Measurements from ENCODE around the gene NRCAM. TPM values are rescaled to one million over a fixed set of nuclear protein-coding genes. Genes with fewer than 3 reads are reported as not detected.

NRCAM gene
- total RNA-seq, 1 experiment from 2014 or later: 1.1 TPM

DNA sequence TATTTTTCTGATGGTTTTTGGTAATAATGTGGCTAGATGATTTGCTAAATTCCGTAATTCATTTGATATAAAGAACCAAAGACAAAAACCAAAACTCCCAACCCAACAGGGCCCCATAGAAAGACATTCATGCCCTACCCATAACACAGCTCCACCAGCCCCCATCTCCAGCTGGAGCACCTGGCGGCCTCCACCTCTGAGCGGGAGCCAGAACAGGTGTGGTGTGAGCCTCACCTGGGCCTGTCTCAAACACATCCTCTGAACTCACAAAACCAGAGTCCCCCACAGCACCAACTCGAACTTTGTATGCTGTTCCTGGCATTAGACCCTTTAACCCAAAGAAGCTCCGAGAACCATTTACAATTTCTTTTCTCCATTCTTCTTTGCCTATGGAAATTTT, 289.5 kb downstream of the NRCAM start:
- BruUV-seq (replicated peaks): no TSS peak
- intact Hi-C loops (cut with micrococcal nuclease): no loop called here
- Mint-ChIP-seq H3K4me3 (ENCODE audit: unreplicated experiment) (no peak overlapping the region), H3K27ac (ENCODE audit: low read depth, unreplicated experiment) (no peak overlapping the region), H3K27me3 (ENCODE audit: insufficient read depth, unreplicated experiment) (no peaks in the 10 kb centered on the region), H3K9me3 (ENCODE audit: unreplicated experiment) (peaks cover 6% of the 10 kb centered on the region), H3K4me1 (ENCODE audit: insufficient read depth, unreplicated experiment) (no peaks in the 10 kb centered on the region), H3K36me3 (ENCODE audit: insufficient read depth, unreplicated experiment) (no peaks in the 10 kb centered on the region)
- POLR2A ChIA-PET: interaction anchor here (0.6 kb wide), 1 partner anchor 245 kb away, joined by 3 read pairs; no protein-coding TSS in a partner anchor
- TF ChIP-seq, protein P1, sequence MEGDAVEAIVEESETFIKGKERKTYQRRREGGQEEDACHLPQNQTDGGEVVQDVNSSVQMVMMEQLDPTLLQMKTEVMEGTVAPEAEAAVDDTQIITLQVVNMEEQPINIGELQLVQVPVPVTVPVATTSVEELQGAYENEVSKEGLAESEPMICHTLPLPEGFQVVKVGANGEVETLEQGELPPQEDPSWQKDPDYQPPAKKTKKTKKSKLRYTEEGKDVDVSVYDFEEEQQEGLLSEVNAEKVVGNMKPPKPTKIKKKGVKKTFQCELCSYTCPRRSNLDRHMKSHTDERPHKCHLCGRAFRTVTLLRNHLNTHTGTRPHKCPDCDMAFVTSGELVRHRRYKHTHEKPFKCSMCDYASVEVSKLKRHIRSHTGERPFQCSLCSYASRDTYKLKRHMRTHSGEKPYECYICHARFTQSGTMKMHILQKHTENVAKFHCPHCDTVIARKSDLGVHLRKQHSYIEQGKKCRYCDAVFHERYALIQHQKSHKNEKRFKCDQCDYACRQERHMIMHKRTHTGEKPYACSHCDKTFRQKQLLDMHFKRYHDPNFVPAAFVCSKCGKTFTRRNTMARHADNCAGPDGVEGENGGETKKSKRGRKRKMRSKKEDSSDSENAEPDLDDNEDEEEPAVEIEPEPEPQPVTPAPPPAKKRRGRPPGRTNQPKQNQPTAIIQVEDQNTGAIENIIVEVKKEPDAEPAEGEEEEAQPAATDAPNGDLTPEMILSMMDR (IDR thresholded peaks at IDR 0.05; ENCODE audit: unreplicated experiment): no peak
- CTCF ChIA-PET: interaction anchor here (0.5 to 1.2 kb wide), 5 partner anchors 9 to 298 kb away, joined by 3 to 8 read pairs (median 4); no protein-coding TSS in a partner anchor
- DNase-seq (ENCODE audit: unreplicated experiment): no peak

DNA sequence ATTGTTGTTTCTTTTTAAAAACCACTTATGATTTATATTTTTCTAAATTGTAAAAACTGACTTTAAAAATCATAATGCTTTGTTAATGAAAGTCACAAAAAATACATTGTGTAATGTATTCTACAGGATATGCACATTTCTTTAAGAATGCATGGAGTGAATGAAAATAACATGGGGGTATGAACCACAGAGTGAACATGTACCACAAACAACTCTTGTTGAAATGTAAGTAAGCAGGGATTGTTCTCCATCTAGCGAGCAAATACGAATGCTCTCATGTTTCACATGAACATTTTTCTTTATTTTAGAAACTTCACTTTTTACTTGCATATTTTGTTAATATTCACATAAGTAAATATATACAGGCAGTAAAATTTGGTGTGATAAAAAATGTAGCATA, 290.5 kb downstream of the NRCAM start:
- H3K27me3 Mint-ChIP-seq (ENCODE audit: insufficient read depth, unreplicated experiment): no peaks in the 10 kb centered on the region
- intact Hi-C loops (cut with micrococcal nuclease): no loop called here

DNA sequence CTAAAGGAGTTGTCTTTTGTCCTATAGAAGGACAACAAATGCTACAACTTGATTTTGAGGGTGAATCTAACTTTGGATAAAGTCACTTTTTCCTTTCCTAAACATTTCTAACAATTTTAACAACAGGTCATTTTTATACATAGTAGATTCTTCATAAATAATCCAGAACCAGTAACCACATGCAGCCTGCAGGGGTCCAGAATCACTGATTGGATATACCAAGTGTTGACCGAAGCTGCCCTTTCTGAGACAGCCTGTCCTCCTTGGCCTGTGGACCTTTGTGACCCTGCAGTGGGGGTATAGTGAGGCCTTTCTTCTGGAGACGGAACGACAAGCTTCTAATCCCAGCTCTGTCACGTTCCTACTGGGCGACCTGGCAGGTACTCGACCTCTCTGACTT, 291.3 kb downstream of the NRCAM start:
- Mint-ChIP-seq H3K9me3 (ENCODE audit: unreplicated experiment) (peaks cover 6% of the 10 kb centered on the region), H3K36me3 (ENCODE audit: insufficient read depth, unreplicated experiment) (no peaks in the 10 kb centered on the region), H3K27me3 (ENCODE audit: insufficient read depth, unreplicated experiment) (no peaks in the 10 kb centered on the region), H3K27ac (ENCODE audit: low read depth, unreplicated experiment) (no peak overlapping the region), H3K4me3 (ENCODE audit: unreplicated experiment) (no peak overlapping the region), H3K4me1 (ENCODE audit: insufficient read depth, unreplicated experiment) (no peaks in the 10 kb centered on the region)
- CTCF ChIA-PET: interaction anchor here (1.3 kb wide), 1 partner anchor 16 kb away, joined by 4 read pairs; no protein-coding TSS in a partner anchor
- DNase-seq (ENCODE audit: unreplicated experiment): no peak
- intact Hi-C loops (cut with micrococcal nuclease): no loop called here
- BruUV-seq (replicated peaks): no TSS peak
- POLR2A ChIA-PET: interaction anchor here (0.7 kb wide), 1 partner anchor 27 kb away, joined by 3 read pairs; no protein-coding TSS in a partner anchor
- TF ChIP-seq, protein P1 (IDR thresholded peaks at IDR 0.05; ENCODE audit: unreplicated experiment): no peak

More for the DNA sequence above, 290.5 kb downstream of the NRCAM start:
- no peak overlapping the region for H3K4me3 Mint-ChIP-seq (ENCODE audit: unreplicated experiment)
- no peak overlapping the region for H3K27ac Mint-ChIP-seq (ENCODE audit: low read depth, unreplicated experiment)
- POLR2A ChIA-PET: no interaction called here
- CTCF ChIA-PET: interaction anchor here (0.9 to 1.3 kb wide), 2 partner anchors 8 to 15 kb away, joined by 4 read pairs; no protein-coding TSS in a partner anchor
- H3K9me3 Mint-ChIP-seq (ENCODE audit: unreplicated experiment): peaks cover 6% of the 10 kb centered on the region
- BruUV-seq (replicated peaks): no TSS peak
- TF ChIP-seq, protein P1 (IDR thresholded peaks at IDR 0.05; ENCODE audit: unreplicated experiment): no peak
- H3K4me1 Mint-ChIP-seq (ENCODE audit: insufficient read depth, unreplicated experiment): no peaks in the 10 kb centered on the region
- DNase-seq (ENCODE audit: unreplicated experiment): no peak
- no peaks in the 10 kb centered on the region for H3K36me3 Mint-ChIP-seq (ENCODE audit: insufficient read depth, unreplicated experiment)

DNA sequence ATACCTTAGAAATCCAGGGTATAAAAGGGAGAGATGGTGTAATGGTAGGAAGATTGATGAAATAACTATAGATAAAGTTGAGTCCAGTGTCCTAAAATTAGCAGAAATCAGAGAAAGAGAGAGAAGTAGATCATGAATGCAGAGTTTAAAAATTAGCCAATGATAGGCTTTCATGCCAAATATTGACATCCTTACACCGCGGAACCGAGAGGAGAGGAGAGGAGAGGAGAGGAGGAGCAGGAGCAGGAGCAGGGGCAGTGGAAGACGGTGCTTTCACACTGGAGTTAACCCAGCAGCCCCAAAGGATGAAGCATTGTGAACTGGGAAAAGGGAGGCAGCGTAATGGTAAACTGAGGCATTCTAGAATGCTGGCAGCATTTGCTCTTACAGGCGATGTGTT, 291.9 kb downstream of the NRCAM start:
- Mint-ChIP-seq H3K4me3 (ENCODE audit: unreplicated experiment) (no peak overlapping the region), H3K27ac (ENCODE audit: low read depth, unreplicated experiment) (no peak overlapping the region), H3K27me3 (ENCODE audit: insufficient read depth, unreplicated experiment) (no peaks in the 10 kb centered on the region), H3K36me3 (ENCODE audit: insufficient read depth, unreplicated experiment) (no peaks in the 10 kb centered on the region), H3K4me1 (ENCODE audit: insufficient read depth, unreplicated experiment) (no peaks in the 10 kb centered on the region), H3K9me3 (ENCODE audit: unreplicated experiment) (peaks cover 6% of the 10 kb centered on the region)
- POLR2A ChIA-PET: interaction anchor here (0.7 kb wide), 1 partner anchor 26 kb away, joined by 3 read pairs; no protein-coding TSS in a partner anchor
- intact Hi-C loops (cut with micrococcal nuclease): no loop called here
- DNase-seq (ENCODE audit: unreplicated experiment): no peak
- CTCF ChIA-PET: no interaction called here
- TF ChIP-seq, protein P1 (IDR thresholded peaks at IDR 0.05; ENCODE audit: unreplicated experiment): no peak
- BruUV-seq (replicated peaks): no TSS peak

All from MCF 10A (cell line).